ENCODE data around the gene SPTBN4. TPM values are rescaled to one million over a fixed set of nuclear protein-coding genes. Genes with fewer than 3 reads are reported as not detected.
"Not testable (repeated sequence)": the region's sequence is repeated elsewhere in the genome, so short reads cannot be mapped to it uniquely, and the experiment has no call there.

The SPTBN4 gene
- total RNA-seq, 4 donors from 2014 or later: 0.18 to 6.6 (median 2.0) TPM

DNA sequence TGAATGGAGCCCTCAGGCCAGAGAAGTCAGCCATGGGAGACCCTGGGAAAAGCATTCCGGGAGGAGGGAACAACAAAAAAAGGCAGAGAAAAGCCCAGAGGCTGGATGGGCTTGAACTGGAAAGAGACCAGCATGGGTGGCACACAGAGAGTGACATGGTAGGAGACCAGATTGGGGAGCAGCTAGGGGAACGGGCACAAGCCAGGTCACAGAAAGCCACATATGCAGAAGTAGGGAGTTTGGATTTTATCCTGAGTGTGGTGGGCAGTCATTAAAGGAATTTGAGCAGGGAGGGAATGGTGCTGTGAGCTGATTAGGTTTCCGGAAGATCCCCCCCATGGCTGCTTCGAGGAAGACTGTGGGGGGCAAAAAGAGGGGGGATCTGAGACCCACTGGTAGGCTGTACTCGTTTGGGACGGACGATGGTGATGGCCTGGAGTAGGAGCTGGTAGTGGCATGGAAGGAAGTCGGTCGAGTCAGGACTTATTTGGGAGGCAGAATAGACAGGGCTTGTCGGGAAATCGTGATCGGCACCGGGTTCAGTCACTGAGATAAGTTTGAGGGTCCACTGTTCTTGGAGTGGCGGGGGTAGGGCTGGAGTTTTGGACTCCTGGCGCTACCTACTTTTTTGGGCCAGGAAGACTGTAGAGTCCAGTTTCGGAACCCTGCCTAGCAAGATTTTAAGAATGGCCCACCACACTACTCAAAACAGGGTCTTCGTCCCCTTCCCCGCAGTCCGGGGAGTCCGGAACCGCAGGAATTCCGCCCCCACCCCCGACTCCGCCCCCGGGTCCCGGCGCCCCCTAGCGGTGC, 42.0 kb upstream of the SPTBN4 start:
- peaks cover 3 to 43% (median 11%) of the 10 kb centered on the region in 4 donors for H3K4me1 ChIP-seq

DNA sequence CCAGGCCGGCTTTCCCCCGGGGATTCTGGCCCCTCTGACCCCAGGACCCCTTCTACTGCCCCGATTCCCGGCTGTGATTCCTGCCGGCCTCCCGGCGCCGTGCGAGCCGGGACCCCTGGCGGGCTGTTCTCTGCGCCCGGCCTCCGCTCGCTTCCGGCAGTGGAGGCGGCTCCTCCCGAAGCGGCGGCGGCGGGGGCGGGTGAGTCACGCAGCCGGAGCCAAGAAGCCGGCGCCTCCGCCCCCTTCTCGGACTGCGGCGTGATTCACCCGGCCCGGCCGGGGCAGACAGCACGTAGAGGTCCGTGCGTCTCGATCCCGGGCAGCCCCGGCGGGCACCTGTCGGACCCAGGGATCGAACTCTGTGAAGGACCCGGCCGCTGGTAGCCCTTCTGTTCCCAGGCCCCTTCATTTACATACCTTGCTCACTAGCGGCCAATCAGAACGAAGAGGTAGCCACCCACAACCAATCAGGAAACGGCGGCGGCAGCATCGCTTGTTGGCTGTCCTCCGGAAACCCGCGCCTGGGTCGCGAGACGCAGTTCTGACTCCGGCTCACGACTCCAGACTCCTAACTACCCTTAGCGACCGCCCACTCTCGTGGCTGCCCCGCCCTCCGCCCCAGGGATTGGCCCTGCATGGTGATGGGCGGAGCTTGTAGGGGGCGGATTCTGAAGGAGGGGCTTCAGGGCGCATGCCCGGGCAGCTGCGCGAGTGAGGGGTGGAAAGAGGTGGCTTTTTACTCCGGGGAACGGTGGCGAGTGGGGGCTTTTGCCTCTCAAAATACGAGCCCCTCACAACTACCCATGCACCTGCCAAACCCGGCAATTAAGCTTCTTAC, 41.1 kb upstream of the SPTBN4 start, which contains the start of gene SERTAD1:
SERTAD1 (minus strand) TSS at position 543 of the 838 bp plus-strand sequence. CDS start 2,446 bp downstream, outside the sequence.
- peak within 1 kb of the TSS; percentile 98 to 100 (median 100) for H3K27ac ChIP-seq
- DNase-seq: peak; percentile 100
- TF ChIP-seq, protein P1, sequence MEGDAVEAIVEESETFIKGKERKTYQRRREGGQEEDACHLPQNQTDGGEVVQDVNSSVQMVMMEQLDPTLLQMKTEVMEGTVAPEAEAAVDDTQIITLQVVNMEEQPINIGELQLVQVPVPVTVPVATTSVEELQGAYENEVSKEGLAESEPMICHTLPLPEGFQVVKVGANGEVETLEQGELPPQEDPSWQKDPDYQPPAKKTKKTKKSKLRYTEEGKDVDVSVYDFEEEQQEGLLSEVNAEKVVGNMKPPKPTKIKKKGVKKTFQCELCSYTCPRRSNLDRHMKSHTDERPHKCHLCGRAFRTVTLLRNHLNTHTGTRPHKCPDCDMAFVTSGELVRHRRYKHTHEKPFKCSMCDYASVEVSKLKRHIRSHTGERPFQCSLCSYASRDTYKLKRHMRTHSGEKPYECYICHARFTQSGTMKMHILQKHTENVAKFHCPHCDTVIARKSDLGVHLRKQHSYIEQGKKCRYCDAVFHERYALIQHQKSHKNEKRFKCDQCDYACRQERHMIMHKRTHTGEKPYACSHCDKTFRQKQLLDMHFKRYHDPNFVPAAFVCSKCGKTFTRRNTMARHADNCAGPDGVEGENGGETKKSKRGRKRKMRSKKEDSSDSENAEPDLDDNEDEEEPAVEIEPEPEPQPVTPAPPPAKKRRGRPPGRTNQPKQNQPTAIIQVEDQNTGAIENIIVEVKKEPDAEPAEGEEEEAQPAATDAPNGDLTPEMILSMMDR (IDR thresholded peaks at IDR 0.05): peak; percentile 63 to 87 (median 80)
- peak; percentile 99 to 100 for TF ChIP-seq POLR2A (IDR thresholded peaks at IDR 0.05)

More for the DNA sequence above, 42.0 kb upstream of the SPTBN4 start:
- Histone ChIP-seq H3K9me3 (no peaks in the 10 kb centered on the region), H3K4me3 (peak overlapping the region; percentile 81 to 97 (median 91)), H3K27me3 (no peaks in the 10 kb centered on the region), H3K36me3 (peaks cover 0 to 13% (median 0%) of the 10 kb centered on the region in 3 donors), H3K27ac (peak overlapping the region; percentile 98 to 100 (median 100))
- TF ChIP-seq, protein P1 (IDR thresholded peaks at IDR 0.05): no peak
- TF ChIP-seq POLR2A (IDR thresholded peaks at IDR 0.05): no peak
- peak in 1 of 3 donors; percentile 55 for DNase-seq

DNA sequence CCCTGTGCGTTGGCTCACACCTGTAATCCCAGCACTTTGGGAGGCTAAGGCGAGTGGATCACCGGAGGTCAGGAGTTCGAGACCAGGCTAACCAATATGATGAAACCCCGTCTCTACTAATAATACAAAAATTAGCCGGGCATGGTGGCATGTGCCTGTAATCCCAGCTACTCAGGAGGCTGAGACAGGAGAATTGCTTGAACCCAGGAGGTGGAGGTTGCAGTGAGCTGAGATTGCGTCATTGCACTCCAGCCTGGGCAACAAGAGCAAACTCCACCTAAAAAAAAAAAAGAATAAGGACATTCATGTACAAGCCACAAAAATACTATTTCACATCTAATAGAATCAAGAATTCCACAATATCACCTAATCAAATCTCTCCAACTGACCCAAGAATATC, 38.6 kb upstream of the SPTBN4 start:
- not testable (repeated sequence) for DNase-seq, H3K27me3 ChIP-seq, H3K9me3 ChIP-seq, H3K4me3 ChIP-seq, H3K36me3 ChIP-seq, H3K27ac ChIP-seq
- H3K4me1 ChIP-seq: peaks cover 0 to 34% (median 7%) of the 10 kb centered on the region in 4 donors

More for the DNA sequence above, 41.1 kb upstream of the SPTBN4 start, which contains the start of gene SERTAD1:
- Histone ChIP-seq H3K27me3 (no peaks in the 10 kb centered on the region), H3K4me3 (peak within 1 kb of the TSS; percentile 81 to 97 (median 91)), H3K4me1 (peaks cover 3 to 43% (median 11%) of the 10 kb centered on the region in 4 donors), H3K36me3 (peaks cover 0 to 13% (median 0%) of the 10 kb centered on the region in 3 donors), H3K9me3 (no peaks in the 10 kb centered on the region)

DNA sequence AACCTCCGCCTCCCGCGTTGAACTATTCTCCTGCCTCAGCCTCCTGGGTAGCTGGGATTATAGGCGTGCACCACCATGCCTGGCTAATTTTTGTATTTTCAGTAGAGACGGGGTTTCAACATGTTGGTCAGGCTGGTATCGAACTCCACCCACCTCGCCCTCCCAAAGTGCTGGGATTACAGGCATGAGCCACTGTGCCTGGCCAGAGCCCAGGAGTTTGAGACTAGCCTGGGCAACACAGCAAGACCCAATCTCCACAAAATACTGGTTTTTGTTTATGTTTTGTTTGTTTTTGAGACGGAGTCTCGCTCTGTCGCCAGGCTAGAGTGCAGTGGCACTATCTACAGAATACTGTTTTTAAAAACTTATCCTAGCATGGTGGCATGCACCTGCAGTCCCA, 36.6 kb upstream of the SPTBN4 start:
- not testable (repeated sequence) for H3K9me3 ChIP-seq, H3K4me3 ChIP-seq, H3K27me3 ChIP-seq, H3K36me3 ChIP-seq, H3K27ac ChIP-seq, DNase-seq
- H3K4me1 ChIP-seq: peaks cover 0 to 30% (median 15%) of the 10 kb centered on the region in 4 donors

DNA sequence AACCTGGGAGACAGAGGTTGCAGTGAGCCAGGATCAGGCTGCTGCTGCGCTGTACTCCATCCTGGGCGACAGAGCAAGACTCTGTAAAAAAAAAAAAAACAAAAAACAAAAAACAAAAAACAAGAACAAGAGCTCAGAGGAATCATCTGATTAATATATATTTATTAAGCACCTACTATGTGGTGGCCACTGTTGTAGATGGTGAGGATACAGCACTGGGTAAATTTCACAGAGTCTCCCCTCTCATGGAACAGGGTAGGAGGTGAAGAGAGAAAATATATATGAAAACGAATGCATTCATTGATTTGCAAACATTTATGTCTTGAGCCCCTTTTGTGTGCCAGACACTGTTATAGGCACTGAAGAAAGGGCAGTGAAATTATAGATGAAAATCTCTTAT, 35.1 kb upstream of the SPTBN4 start:
- no peaks in the 10 kb centered on the region for H3K9me3 ChIP-seq
- TF ChIP-seq POLR2A (IDR thresholded peaks at IDR 0.05): no peak
- TF ChIP-seq, protein P1 (IDR thresholded peaks at IDR 0.05): no peak
- H3K4me3 ChIP-seq: no peak overlapping the region
- H3K36me3 ChIP-seq: no peaks in the 10 kb centered on the region
- no peaks in the 10 kb centered on the region for H3K27me3 ChIP-seq
- peaks cover 0 to 25% (median 15%) of the 10 kb centered on the region in 4 donors for H3K4me1 ChIP-seq
- no peak for DNase-seq
- no peak overlapping the region for H3K27ac ChIP-seq

DNA sequence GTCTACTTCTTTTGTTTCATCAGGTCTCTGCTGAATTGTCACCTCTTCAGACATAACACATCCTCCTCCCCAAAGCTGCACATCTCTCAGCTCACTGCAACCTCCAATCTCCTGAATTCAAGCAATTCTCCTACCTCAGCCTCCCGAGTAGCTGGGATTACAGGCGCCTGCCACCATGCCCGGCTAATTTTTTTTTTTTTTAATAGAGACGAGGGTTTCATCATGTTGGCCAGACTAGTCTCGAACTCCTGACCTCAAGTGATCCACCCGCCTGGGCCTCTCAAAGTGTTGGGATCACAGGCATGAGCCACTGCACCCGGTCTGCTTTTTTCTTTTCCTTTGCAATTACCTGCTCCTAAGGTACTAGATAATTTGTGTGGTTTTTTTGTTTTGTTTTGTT, 34.0 kb upstream of the SPTBN4 start:
- not testable (repeated sequence) for H3K36me3 ChIP-seq, DNase-seq, H3K27me3 ChIP-seq, H3K9me3 ChIP-seq
- Histone ChIP-seq H3K27ac (peak overlapping the region; percentile 83 to 94 (median 86)), H3K4me1 (peaks cover 0 to 20% (median 15%) of the 10 kb centered on the region in 4 donors), H3K4me3 (peak overlapping the region in 3 of 4 donors; percentile 41 to 53 (median 49))

Data from Peyer's patch (tissue), 4 donors.